OCI-LY1 (cell line): ENCODE measurements around the gene HLA-DOA.

Experiments used
- H2AFZ ChIP-seq: fragments of 200-600 bp; sonication (generic), shearing (Covaris generic); 2 replicates; pipeline ENCODE4 v1.6.0; 2014; ENCODE audit warnings: antibody characterized with exemption, mild to moderate bottlenecking, low read length
- H3F3A ChIP-seq: fragments of 200-600 bp; sonication (generic), shearing (Covaris generic); 2 replicates; pipeline ENCODE4 v1.6.0; 2014; ENCODE audit warnings: mild to moderate bottlenecking, antibody characterized with exemption, low read length, moderate library complexity; ENCODE audit not compliant: insufficient read depth
- H3K27ac ChIP-seq: fragments of 200-600 bp; sonication (generic); 2 replicates; pipeline ENCODE4 v1.5.1; 2014; ENCODE audit warnings: low read length, mixed run types, mild to moderate bottlenecking, low read depth; ENCODE audit not compliant: poor library complexity, severe bottlenecking
- H3K27me3 ChIP-seq: fragments of 200-600 bp; sonication (generic); 2 replicates; pipeline ENCODE4 v1.6.0; 2014; ENCODE audit warnings: antibody characterized with exemption, mild to moderate bottlenecking, low read length, moderate library complexity; ENCODE audit not compliant: insufficient read depth
- H3K36me3 ChIP-seq: fragments of 200-600 bp; sonication (generic); 2 replicates; pipeline ENCODE4 v1.6.1; 2014; ENCODE audit warnings: mild to moderate bottlenecking, antibody characterized with exemption, low read length, moderate library complexity, mixed read lengths; ENCODE audit not compliant: insufficient read depth
- H3K4me1 ChIP-seq: fragments of 200-600 bp; sonication (generic); 2 replicates; pipeline ENCODE4 v1.5.1; 2014; ENCODE audit warnings: mild to moderate bottlenecking, low read length, moderate library complexity; ENCODE audit not compliant: insufficient read depth, severe bottlenecking
- H3K4me2 ChIP-seq: fragments of 200-600 bp; sonication (generic), shearing (Covaris generic); 2 replicates; pipeline ENCODE4 v1.6.1; 2014; ENCODE audit warnings: low read length
- H3K4me3 ChIP-seq: fragments of 200-600 bp; sonication (generic); 2 replicates; pipeline ENCODE4 v1.5.1; 2014; ENCODE audit warnings: low read length, low read depth, mild to moderate bottlenecking, mixed read lengths; ENCODE audit not compliant: poor library complexity, severe bottlenecking
- H3K79me2 ChIP-seq: fragments of 200-600 bp; shearing (Covaris generic); 2 replicates; pipeline ENCODE4 v1.6.1; 2016; ENCODE audit warnings: mixed run types, low read length, mixed read lengths; ENCODE audit not compliant: insufficient read depth
- H3K9ac ChIP-seq: fragments of 200-600 bp; sonication (generic), shearing (Covaris generic); 2 replicates; pipeline ENCODE4 v1.6.1; 2014; ENCODE audit warnings: mild to moderate bottlenecking, low read length, mixed read lengths
- H3K9me2 ChIP-seq: fragments of 200-600 bp; sonication (generic), shearing (Covaris generic); 2 replicates; pipeline ENCODE4 v1.6.1; 2014; ENCODE audit warnings: low read depth, mild to moderate bottlenecking, low read length, mixed read lengths
- H3K9me3 ChIP-seq: fragments of 200-600 bp; shearing (Covaris generic); 2 replicates; pipeline ENCODE4 v1.6.1; 2014; ENCODE audit warnings: low read length, mixed read lengths
- H4K20me1 ChIP-seq: fragments of 200-600 bp; sonication (generic), shearing (Covaris generic); 2 replicates; pipeline ENCODE4 v1.6.0; 2016; ENCODE audit warnings: mild to moderate bottlenecking, low read length; ENCODE audit not compliant: insufficient read depth
- CTCF ChIP-seq: fragments of 200-600 bp; sonication (generic), shearing (Covaris generic); IDR thresholded peaks from 2 replicates; pipeline ENCODE4 v1.5.1; 2017; ENCODE audit warnings: mild to moderate bottlenecking, antibody characterized with exemption, low read length, moderate library complexity, mixed read lengths
- EZH2 ChIP-seq: fragments of 200-600 bp; sonication (generic), shearing (Covaris generic); IDR thresholded peaks from 2 replicates; pipeline ENCODE4 v1.8.0; 2017; ENCODE audit warnings: borderline replicate concordance, mixed run types, mild to moderate bottlenecking, antibody characterized with exemption, low read length, moderate library complexity, mixed read lengths

HLA-DOA gene

DNA sequence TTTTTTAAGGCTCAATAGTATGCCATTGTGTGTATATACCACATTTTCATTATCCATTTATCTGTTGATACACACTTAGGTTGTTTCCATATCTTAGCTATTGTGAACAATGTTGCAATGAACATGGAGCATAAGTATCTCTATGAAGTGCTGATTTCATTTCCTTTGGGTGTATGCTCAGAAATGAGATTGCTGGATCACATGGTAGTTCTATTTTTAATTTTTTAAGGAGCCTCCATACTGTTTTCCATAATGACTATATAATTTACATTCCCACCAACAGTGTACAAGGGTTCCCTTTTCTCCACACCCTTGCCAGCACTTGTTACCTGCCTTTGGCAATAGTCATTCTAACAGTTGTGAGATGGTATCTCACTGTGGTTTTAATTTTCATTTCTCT is 15.1 kb upstream of the HLA-DOA start:
- Histone ChIP-seq H3K9me2 (no peaks in the 10 kb centered on the region), H4K20me1 (no peaks in the 10 kb centered on the region), H3K79me2 (no peaks in the 10 kb centered on the region), H3K4me2 (no peak overlapping the region), H3K27ac (no peak overlapping the region), H3K9me3 (no peaks in the 10 kb centered on the region), H3K27me3 (no peaks in the 10 kb centered on the region), H3F3A (no peaks in the 10 kb centered on the region), H3K36me3 (no peaks in the 10 kb centered on the region; the same call in 1 of the 2 replicates), H3K9ac (no peak overlapping the region), H2AFZ (no peak overlapping the region), H3K4me1 (no peaks in the 10 kb centered on the region), H3K4me3 (no peak overlapping the region)
- TF ChIP-seq CTCF (no peak), EZH2 (no peak)

DNA sequence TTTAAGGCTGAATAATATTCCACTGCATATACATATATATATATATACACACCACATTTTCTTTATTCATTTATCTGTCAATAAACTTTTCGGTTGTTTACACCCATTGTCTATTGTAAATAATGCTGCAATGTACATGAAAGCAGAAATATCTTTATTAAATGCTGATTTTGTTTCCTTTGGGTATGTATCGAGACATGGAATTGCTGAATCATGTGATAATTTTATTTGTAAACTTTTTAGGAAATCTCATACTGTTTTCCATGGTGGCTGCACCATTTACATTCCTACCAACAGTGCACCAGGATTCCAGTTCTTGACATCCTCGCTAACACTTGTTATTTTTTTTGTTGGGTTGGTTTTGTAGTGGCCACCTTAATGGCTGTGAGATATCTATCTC is 14.1 kb upstream of the HLA-DOA start:
- Histone ChIP-seq H2AFZ (no peak overlapping the region), H3K9me2 (no peaks in the 10 kb centered on the region), H3K79me2 (no peaks in the 10 kb centered on the region), H3K4me2 (no peak overlapping the region), H3K9ac (no peak overlapping the region), H3K4me1 (peaks cover 8% of the 10 kb centered on the region), H3K4me3 (no peak overlapping the region), H4K20me1 (no peaks in the 10 kb centered on the region), H3K27me3 (no peaks in the 10 kb centered on the region), H3K27ac (no peak overlapping the region), H3K9me3 (no peaks in the 10 kb centered on the region), H3F3A (no peaks in the 10 kb centered on the region), H3K36me3 (no peaks in the 10 kb centered on the region; the same call in 1 of the 2 replicates)
- TF ChIP-seq CTCF (no peak), EZH2 (no peak)

GRCh38 chr6:33021917-33022316 is 12.5 kb upstream of the HLA-DOA start:
- H3K27me3 ChIP-seq = no peaks in the 10 kb centered on the region
- TF ChIP-seq CTCF (no peak), EZH2 (no peak)

More at GRCh38 chr6:33021917-33022316, 12.5 kb upstream of the HLA-DOA start:
- Histone ChIP-seq H3K4me3 (no peak overlapping the region), H2AFZ (no peak overlapping the region), H3K9me3 (no peaks in the 10 kb centered on the region), H3K4me1 (peaks cover 11% of the 10 kb centered on the region), H3K9ac (no peak overlapping the region), H3K79me2 (no peaks in the 10 kb centered on the region), H3K4me2 (no peak overlapping the region), H3K36me3 (no peaks in the 10 kb centered on the region; the same call in 1 of the 2 replicates), H3K27ac (no peak overlapping the region), H3K9me2 (no peaks in the 10 kb centered on the region), H3F3A (no peaks in the 10 kb centered on the region), H4K20me1 (no peaks in the 10 kb centered on the region)
